OCI-LY1 (cell line): ENCODE measurements around the gene ZBTB17.

Source experiments
- CTCF ChIP-seq: fragments of 200-600 bp; sonication (generic), shearing (Covaris generic); IDR thresholded peaks from 2 replicates; pipeline ENCODE4 v1.5.1; 2017; ENCODE audit warnings: mild to moderate bottlenecking, antibody characterized with exemption, low read length, moderate library complexity, mixed read lengths
- EZH2 ChIP-seq: fragments of 200-600 bp; sonication (generic), shearing (Covaris generic); IDR thresholded peaks from 2 replicates; pipeline ENCODE4 v1.8.0; 2017; ENCODE audit warnings: borderline replicate concordance, mixed run types, mild to moderate bottlenecking, antibody characterized with exemption, low read length, moderate library complexity, mixed read lengths

DNA sequence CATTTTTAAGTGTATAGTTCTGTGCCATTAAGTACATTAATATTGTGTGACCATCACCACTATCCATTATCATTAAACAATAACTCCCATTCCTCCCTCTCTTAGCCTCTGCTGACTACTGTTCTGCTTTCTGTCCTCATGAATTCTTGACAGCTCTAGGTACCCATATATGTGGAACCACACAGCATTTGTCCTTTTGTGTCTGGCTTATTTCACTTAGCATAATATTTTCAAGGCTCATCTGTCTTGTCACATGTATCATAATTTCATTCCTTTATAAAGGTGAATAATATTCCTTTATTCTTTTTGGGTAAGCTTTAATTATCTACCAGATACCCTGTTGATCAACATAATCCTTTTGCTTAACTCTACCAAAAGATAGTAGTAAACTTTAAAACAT lies 80.7 kb downstream of the ZBTB17 start:
- no peak for TF ChIP-seq CTCF
- no peak for TF ChIP-seq EZH2
